GM12875 (cell line): ENCODE measurements around the gene GRIFIN.
"Not testable (repeated sequence)": the region's sequence is repeated elsewhere in the genome, so short reads cannot be mapped to it uniquely, and the experiment has no call there.

ENCODE experiments used
- H3K4me3 ChIP-seq: one replicate; pipeline ENCODE4 v1.5.1; 2011; ENCODE audit warnings: low read depth, low read length, control low read depth
- TF ChIP-seq, protein P1 (sequence below): IDR thresholded peaks from 2 replicates; pipeline ENCODE4 v1.5.1; 2011; ENCODE audit warnings: low read depth, mild to moderate bottlenecking, control low read depth, inconsistent platforms, low read length, moderate library complexity, borderline replicate concordance; ENCODE audit not compliant: insufficient read depth

Gene GRIFIN

DNA sequence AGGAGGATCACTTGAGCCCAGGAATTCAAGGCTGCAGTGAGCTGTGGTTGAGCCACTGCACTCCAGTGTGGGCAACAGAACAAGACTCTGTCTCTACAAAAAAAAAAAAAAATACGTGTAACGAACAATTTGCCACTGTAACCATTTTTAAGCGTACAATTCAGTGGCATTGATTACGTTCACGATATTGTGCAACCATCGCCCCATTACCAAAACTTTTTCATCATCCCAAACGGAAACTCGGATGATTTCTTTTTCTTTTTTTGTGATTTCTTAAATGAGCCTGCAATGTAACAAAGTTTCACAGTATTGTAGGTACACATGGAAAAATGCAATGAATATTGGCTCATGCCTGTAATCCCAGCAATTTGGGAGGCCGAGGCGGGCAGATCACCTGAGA is 9.5 kb downstream of the GRIFIN start:
- H3K4me3 ChIP-seq, result no peak overlapping the region
- TF ChIP-seq, protein P1, sequence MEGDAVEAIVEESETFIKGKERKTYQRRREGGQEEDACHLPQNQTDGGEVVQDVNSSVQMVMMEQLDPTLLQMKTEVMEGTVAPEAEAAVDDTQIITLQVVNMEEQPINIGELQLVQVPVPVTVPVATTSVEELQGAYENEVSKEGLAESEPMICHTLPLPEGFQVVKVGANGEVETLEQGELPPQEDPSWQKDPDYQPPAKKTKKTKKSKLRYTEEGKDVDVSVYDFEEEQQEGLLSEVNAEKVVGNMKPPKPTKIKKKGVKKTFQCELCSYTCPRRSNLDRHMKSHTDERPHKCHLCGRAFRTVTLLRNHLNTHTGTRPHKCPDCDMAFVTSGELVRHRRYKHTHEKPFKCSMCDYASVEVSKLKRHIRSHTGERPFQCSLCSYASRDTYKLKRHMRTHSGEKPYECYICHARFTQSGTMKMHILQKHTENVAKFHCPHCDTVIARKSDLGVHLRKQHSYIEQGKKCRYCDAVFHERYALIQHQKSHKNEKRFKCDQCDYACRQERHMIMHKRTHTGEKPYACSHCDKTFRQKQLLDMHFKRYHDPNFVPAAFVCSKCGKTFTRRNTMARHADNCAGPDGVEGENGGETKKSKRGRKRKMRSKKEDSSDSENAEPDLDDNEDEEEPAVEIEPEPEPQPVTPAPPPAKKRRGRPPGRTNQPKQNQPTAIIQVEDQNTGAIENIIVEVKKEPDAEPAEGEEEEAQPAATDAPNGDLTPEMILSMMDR, result no peak

DNA sequence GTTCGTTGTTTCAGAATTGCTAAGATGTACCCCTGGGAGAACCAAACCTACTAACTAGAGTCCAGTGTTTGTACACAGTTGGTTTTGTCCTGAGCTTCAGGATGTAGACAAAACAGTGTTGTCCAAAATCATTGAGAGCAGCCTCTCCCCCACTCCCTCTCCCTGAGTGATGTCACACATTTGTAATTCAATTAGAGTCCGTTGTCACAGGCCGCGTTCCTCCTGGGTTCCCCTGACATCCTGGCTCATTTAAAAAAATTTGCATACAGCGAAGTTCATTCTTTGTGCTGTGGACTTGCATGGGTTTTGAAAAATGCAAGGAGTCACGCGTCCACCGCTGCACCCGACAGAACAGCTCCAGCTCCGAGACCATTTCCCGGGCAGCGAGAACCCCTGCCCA is 10.3 kb downstream of the GRIFIN start:
- TF ChIP-seq, protein P1, result no peak
- no peak overlapping the region for H3K4me3 ChIP-seq

DNA sequence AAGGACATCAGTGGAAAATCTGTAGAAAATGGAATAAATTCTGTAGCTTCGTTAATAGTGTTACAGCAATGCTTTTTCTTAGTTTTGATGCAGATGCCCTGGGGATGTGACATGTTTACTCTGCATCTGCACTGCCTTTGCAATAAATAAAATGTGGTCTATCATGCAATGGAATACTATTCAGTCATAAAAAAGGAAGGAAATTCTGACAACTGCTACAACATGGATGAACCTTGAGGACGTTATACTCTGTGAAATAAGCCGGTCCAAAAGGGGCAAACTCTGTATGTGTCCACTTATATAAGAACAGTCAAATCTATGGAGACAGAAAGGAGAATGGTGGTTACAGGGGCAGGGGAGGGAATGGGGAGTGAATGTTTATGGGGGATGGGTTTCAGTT is 13.5 kb downstream of the GRIFIN start:
- no peak overlapping the region for H3K4me3 ChIP-seq

DNA sequence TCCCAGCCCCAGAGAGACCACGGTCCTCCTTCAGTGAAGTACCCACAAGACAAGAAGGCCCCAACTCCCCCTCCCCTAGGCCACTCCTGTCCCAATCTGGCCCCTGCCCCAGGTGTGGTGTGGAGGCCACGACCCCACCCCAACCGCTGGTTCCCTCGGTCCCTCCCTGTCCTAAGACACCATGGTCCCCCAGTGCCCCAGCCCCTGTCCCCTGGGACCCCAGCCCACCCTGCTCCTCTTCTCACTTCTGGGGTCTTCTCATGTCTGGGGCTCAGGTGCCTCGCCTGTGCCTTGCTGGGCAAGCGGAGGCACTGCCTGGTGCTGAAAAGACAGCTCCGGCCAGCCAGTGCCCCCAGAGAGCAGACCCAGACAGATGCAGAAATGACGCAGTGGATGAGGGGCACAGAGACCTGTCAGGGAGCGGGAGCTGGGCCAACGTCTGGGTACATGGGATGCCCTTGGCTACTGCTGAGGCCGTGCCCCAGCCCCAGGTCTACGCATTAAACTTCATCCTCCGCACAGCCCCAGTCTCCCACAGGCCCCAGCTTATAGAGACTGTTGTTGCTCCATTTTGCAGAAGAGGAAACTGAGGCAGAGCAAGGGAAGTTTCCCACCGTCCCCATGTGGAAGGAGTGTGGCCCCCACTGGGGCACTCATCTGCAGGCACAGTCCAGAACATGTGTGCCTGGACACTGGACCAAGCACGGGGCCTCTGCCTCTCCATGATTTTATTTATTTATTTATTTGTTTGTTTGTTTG is 14.8 kb downstream of the GRIFIN start:
- TF ChIP-seq, protein P1, result no peak
- no peak overlapping the region for H3K4me3 ChIP-seq

More for the DNA sequence above, 13.5 kb downstream of the GRIFIN start:
- TF ChIP-seq, protein P1, result no peak

DNA sequence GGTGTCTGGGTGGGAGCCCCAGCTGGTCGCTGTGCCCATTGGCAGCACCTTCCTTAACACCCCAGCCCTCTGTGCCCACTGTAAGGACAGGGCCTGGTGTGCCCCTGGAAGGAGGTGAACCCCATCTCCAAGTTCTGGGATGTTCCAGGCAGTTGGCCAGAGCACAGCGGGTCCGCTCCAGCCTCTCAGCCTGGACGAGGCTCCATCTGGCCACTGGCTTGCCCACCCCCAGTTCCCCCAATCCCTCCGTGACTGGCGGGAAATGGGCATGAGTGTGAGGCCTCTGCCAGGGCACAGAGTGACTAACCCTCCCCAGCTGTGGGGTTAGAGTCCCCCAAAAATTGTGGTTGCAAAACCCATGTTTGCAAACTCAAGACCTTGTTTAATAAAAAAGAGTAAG is 15.6 kb downstream of the GRIFIN start:
- TF ChIP-seq, protein P1, result no peak
- no peak overlapping the region for H3K4me3 ChIP-seq

DNA sequence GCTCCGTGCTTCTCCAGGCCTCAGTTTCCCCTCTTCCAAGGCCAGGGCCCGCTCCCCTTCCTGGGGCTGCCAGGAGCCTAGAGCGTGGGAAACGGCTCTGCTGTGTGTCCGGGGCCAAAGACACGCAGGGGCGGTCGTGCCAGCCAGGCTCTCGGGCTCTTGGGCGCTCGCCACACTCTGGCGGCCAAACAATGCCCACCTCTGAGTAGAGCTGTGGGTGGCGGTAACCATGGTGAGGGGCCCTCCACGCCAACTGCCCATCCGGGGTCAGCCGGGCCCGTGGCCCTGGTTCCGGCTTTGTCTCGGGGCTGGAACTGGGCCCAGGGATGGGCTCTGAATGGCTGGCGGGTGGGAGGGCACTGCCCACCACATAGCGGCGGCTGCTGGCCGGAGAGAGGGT is 16.0 kb downstream of the GRIFIN start:
- H3K4me3 ChIP-seq, result no peak overlapping the region
- TF ChIP-seq, protein P1, result no peak

DNA sequence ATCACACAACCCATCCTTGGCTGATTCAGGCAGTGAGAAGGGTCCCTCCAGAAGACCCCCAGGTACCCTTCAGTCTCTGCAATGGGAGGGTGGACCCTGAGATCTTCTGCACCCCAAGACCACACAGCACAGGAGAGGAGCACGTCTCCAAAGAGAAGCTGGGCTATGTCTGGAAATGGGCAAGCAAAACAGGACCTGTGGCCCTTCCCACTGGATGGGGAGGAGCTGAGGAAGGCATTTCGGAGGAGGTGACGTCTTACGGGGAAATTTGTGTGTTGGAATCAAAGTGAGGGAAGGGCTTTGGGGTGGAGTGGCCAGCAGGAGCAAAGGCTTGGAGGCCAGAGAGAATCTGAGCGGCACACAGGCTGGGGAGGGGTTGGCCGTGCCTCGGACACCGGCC is 16.5 kb downstream of the GRIFIN start:
- TF ChIP-seq, protein P1, result no peak
- H3K4me3 ChIP-seq, result no peak overlapping the region

DNA sequence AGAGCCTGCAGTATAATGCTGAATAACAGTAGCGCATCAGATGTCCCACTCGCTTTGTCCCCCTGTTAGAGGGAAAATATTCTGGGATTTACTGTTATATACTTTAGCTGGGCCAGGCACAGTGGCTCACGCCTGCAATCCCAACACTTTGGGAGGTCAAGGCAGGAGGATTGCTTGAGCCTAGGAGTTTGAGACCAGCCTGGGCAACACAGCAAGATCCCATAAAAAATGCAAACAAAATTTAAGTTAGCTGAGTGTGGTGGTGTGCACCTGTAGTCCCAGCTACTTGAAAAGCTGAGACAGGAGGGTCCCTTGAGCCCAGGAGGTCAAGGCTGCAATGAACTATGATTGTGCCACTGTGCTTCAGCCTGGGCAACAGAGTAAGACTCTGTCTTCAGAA is 22.3 kb downstream of the GRIFIN start:
- not testable (repeated sequence) for H3K4me3 ChIP-seq
